GM18507 (cell line): ENCODE results near the gene CALD1.

ENCODE experiments used
- DNase-seq: peaks from one replicate; pipeline ENCODE4 v3.0.0; 2011; ENCODE audit warnings: low read depth; ENCODE audit not compliant: insufficient read length; ENCODE audit errors: extremely low spot score
- FAIRE-seq: peaks from 2 replicates; lab custom pipeline; 2011; peaks lifted over from hg19 to GRCh38; lab: Jason Lieb, UNC

Gene CALD1

DNA sequence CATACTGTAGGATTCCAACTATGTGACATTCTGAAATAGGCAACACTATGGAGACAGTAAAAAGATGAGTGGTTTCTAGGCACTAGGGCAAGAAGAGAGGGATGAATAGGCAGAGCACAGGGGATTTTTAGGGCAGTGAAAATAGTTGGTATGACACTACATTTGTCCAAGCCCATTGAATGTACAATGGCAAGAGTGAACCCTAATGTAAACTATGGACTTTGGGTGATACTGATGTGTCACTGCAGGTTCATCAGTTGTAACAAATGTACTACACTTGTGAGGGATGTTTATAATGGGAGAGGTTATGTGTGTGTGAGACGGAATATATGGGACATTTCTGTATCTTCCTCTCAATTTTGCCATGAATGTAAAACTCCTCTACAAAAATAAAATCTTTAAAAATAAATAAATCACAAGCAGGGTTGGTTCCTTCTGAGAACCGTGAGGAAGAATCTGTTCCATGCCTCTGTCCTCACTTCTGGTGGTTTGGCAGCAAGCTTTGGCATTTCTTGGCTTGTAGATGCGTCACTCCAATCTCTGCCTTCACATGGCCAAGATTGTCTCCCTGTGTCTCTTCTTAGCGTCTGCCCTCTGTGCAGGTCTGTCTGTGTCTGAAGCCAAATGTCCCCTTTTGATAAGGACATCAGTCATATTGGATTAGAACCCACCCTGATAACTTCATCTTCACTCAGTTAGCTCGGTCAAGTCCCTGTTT, 123.8 kb downstream of the CALD1 start:
- FAIRE-seq (no peak), DNase-seq (no peak)

DNA sequence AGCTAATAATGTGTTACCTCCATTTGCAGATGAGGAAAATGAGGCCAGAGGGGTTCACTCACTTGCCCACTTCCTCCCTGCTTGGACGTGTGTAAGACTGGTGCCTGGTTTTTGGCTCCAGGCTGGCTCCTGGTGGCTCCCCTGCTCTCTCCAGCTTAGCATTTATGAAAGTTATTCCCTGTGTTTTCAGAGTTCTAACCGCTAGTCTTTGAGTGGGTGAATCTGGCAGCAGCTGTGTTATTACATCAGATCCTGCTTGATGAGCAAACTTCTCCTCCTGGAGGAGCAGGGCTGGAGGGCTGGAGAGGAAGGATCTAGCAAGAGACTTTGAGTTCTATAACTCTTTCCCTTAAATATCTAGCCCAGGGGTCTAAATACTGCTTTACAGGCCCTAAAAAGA, 125.9 kb downstream of the CALD1 start:
- DNase-seq = no peak
- no peak for FAIRE-seq

DNA sequence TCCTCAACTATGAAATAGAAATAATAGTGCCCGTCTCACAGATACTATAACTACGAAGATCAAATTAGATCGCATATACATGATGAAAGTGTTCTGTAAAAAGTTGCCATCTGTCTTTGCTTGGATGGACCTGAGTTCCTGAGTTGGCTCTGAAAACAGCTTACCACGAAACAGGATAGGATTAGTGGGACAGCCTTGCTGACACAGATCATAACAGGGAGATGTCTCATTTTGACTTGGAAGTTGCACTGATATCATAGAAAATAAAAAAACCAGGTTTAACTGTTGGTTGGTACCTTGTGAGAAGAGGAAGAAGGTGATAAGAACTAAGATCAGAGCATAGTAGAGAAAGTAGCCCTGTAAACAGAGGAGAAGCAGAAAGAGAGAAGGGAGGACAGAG, 127.6 kb downstream of the CALD1 start:
- DNase-seq (no peak), FAIRE-seq (no peak)

DNA sequence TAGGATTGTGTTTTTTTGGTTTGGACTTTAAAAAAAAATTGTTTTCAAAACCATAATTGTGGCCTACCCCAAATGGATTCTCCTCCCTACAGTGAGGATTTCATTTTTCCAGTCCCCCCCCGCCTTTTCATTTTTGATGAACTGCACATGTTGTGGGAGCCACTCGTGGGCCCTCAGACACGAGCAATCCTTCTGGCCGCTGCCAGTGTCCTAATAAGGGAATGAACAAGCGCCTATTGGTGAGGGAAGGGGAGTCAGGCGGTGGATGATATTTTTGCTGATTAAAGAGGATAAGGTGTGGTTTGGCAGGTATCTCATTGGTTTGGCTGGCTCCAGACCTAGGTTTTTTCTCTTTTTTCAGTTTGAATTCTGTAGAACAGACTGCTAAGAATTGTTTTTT, 128.2 kb downstream of the CALD1 start:
- no peak for DNase-seq
- no peak for FAIRE-seq

DNA sequence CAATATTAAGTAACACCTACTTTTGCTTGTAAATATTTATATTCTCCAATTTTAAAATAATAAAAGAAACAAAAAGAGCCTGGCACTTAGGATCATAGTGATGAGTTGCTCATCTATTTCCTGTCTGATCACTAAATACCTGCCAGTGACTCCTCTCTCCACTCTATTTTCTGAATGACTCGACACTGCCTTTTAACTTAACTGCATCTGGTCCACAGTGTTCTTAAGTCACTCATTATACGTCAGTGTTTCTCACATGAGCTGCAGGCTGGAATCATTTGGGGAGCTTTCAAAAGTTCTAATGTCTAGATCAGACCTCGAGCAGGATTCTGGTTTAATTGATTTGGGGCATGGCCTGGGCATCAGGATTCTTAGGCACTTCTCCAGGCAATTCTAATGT, 128.9 kb downstream of the CALD1 start:
- DNase-seq (no peak), FAIRE-seq (no peak)

DNA sequence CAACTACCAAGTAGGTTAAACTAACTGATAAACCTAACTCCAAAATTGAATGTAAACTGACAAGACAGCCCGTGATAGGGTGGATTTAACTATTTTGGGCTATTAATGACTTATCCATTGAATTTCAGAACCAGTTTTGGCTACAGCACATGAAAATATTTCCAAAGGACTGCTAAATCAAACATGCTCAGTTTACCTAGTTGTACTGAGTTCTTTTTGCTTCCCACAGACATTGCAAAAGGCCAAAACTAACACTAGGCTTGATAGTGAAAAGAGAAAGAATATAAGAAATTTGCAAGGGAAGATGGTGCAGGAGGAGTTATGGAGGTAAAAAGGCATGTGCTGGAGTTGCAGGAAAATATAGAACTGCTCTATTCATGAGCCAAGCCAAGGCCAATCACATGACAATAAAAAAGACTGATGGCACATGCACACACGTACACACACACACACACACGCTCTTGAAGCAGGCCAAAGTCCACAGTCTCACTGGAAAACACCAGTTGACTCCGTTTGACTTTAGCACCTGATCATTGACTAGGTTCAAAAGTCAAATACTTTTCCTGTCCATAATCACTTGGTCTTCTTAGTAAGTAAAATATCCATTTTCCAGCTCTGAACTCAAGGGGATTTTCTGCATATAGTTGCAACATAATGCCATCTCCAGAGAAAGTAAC, 130.9 kb downstream of the CALD1 start:
- FAIRE-seq (no peak), DNase-seq (no peak)

DNA sequence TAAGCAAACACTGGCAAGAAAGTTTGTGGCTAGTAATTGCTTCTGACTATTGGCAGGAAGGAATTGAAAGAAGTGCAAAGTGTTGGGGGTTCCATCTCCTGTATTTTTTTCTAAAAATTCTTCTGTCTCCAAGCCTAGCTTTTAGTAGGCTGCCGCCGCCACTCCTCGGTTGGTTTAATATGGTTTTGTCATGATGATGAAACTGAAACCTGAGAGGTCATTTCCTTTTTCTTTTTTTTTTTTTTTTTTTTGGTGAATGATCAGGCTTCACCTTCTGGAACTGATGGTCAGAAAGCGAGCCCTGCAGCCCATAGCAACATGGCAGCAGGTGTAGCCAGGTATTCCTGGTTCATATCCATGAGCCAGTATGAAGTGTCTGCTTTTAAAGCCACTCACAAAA, 131.5 kb downstream of the CALD1 start:
- no peak for DNase-seq
- peak; percentile 63 for FAIRE-seq

DNA sequence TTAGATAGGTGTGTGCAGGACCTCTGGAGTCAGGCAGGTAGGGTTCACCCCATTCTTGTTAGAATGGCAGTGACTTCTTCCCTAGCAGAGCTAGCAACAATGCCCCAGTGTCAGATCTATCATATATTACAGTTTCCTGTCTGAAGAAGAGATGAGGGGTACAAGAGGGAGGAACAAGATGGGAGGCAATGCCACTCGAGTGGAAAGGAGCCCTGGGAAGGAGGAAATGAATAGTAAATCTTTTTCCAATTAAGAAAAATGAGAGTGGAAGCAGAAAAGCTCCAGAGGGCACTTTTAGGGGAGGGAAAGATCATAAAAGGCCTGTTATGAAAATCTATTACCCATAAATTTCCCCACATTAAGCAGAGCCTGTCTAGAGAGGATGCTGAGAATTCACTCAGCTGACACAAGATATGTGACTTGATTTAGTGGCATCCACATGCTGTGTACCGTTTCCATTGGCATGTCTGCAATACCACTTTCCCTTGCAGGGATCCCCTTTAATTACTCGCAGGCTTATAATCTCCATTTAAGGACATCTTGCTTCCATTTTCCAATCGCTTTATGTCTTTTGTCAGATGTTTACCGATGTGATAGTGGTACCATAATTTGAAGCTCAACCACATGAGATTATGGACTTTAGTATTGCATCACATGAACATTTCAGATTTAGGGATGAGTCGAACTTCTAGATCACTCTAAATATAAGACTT, 136.9 kb downstream of the CALD1 start:
- DNase-seq (no peak), FAIRE-seq (no peak)

DNA sequence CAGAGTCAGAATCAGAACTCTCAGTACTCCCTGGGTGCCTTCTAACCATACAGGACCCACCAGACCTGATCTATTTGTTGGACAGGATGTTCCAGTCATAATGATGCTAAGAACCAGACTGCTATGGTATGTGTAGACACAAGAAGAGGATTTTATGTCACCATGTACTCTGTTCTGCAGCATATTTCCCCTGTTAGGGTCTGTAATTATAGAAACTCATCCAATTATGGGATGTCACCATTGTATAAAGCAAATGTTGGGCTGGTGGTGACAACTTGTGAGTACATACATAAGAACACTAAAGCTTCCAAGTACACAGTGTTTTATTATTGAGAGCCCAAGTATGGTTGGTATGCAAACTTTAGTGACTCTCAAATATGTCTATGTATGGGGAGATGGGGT, 139.8 kb downstream of the CALD1 start:
- FAIRE-seq = no peak

DNA sequence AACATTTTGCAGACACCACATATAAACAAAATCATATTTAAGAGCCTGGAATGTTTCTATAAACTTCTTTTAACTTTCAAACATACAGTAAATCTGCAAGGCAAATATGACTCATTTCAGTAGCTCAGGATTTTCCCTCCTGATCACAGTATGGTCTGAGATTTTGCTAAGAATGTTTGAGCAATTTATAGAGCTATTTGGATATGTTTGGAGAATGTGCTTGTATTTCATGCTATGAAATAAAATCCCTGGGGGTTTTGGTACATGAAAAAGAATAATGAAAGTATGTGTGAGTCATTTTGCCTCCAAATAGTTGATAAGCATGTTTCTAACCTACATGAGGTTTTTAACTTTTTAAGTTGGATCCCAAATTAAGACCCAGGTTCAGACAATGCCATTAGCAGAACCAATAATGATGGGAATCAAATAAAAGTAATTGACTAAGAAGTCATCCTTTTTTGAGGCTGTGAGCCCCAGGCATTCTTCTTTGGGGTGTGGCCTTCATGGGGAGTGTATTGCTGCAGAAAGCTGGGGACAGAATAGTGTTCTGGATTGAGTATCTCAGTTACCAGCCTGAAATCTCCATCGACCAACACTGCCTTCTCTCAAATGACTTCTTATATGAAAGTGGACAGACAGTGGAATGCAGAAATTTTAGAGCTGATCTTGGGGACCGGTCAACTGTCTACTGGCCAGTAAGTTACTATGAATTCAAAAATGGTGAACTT, 140.8 kb downstream of the CALD1 start:
- FAIRE-seq = no peak
- no peak for DNase-seq

More for the DNA sequence above, 139.8 kb downstream of the CALD1 start:
- DNase-seq = no peak

DNA sequence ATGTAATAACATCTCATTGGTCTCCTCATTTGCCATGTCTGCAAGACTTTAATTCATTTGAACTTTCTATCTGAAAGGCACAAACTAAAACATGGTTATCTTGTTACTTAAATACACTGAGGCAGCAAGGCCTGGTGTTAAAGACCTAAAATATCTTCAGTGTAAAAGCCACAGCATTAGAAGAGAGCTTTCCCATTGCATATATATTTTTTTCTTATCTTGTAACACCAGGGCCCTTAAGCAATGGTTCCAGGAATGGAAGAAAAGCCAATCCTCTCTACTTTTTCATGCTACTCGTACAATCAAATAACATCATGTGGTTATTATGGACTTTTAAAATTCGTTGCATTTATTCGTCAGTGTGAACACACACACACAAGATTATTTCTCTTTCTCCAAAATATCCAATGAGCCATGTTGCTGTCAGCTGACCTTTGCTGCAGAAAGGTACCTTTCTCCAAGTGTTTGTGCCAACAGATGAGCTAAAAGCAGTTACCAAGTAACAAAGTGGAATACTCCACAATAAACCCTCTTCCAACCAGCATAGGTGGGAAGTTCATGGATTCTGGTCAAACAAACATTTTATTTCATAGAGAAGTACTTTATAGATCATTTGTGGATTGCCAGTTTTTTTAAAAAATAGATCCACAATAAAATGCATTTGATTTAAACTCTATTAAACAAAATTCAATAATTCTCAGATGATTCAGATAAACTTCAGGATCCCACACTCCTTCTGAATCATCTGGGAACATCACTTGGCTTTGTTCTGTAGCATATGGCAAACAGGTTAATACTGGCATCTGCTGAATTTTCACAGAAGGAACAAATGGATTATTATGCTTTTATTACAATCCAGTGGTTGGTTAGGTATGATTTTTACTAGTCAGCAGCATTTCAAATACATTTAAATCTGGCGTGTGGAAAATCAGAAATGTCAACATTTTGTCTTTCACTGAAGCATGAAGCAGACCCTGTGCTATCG, 143.6 kb downstream of the CALD1 start:
- FAIRE-seq (no peak), DNase-seq (no peak)

DNA sequence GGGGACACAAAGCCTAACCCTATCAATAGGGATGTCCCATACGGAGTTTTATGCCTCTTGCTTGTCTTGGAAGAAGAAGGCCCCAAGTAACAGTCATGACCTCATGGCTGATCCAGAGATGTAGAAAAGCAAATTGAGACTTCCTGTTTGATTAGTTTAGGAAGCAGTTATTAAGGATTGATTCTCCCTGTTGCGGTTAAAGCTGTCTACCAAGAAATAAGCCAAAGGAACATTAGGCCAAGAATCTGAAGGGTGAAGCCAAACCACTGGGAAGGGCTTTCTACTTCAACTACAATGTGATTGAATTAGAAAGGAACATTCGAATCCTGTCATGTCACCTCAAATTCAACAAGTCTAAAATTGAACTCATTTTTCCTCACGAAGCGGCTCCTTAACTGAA, 146.3 kb downstream of the CALD1 start:
- DNase-seq (no peak), FAIRE-seq (no peak)

DNA sequence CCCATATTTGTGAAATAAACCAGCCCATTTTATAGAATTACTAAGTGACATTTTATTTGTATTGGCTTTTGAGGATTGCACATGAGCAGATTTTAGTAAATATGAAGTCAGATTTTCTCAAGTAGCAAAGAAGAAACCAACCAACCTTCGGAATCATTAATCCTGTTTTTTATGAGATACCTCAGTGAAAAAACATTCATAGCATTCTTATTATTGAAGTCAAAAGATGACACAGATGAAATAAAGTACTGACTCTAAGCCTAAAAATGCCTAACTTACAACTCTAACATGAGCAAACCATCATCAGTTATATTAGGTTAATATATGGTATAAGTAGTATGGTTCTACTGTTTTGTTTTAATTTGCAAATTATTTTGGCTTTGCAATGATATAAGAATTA, 147.0 kb downstream of the CALD1 start:
- FAIRE-seq (no peak), DNase-seq (no peak)

DNA sequence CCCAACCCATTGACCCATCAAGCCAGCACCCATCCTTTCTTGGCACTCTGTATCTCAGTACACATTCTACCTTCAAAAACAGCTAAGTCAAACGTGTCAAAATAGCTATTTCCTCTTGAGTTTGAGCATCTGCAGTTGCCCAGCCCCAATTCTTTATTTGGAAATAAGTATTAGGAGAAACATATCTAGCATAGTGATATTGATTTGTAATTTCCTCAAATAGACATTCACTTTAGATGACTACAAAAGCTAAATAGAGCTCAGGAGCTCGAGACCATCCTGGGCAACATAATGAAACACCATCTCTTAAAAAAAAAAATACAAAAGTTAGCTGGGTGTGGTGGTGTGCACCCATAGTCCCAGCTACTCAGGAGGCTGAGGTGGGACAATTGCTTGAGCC, 147.6 kb downstream of the CALD1 start:
- no peak for DNase-seq
- no peak for FAIRE-seq

DNA sequence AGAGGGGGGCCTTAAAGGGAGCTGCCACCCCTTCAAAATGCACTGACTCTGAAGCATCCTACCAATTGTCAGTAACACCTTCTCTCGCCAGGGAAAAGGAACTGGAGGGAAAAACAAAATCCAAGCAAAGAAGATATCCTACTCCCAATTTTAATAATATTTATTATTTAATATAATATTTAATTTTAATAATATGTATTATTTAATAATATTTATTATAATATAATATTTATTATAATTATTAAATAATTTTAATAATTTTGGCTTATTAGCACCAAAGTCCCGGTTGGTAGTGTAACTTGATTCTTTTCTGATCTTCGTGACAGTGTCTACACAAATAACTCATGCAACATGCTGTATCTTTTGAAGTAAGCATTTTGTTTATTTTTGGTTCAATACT, 148.3 kb downstream of the CALD1 start:
- FAIRE-seq (no peak), DNase-seq (no peak)

DNA sequence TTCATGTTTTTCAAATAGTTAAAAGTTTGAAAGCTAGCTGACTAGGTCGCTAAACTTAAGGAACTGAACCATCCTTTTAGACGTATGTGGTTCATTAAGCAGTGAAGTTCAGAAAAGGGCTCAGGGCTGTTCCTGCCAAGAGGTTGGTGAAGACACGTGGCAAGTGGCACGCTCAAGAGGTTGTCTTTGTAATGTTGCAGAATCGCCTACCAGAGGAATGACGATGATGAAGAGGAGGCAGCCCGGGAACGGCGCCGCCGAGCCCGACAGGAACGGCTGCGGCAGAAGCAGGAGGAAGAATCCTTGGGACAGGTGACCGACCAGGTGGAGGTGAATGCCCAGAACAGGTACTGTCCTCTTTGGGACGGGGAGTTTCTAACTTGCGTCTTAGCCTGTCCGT, 149.1 kb downstream of the CALD1 start:
- DNase-seq (no peak), FAIRE-seq (no peak)

DNA sequence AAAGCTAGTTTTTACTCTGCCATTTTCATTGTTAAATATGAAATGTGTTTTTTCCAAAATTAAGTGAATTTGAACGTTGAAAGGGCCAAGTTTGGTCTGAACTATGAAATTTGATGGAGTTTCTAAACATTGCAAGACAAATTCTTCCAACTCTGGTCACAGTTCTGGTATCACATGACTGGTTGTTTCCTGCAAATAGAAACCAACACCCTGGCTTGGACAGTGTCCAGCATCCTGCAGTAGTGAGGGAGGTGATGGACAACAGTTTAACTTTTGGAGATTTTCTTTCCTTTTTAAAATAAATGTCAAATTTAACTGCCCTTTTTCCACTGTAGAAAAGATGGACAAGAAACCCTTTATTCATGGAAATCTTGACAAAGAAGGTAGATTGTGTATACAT, 152.1 kb downstream of the CALD1 start:
- FAIRE-seq (no peak), DNase-seq (no peak)

DNA sequence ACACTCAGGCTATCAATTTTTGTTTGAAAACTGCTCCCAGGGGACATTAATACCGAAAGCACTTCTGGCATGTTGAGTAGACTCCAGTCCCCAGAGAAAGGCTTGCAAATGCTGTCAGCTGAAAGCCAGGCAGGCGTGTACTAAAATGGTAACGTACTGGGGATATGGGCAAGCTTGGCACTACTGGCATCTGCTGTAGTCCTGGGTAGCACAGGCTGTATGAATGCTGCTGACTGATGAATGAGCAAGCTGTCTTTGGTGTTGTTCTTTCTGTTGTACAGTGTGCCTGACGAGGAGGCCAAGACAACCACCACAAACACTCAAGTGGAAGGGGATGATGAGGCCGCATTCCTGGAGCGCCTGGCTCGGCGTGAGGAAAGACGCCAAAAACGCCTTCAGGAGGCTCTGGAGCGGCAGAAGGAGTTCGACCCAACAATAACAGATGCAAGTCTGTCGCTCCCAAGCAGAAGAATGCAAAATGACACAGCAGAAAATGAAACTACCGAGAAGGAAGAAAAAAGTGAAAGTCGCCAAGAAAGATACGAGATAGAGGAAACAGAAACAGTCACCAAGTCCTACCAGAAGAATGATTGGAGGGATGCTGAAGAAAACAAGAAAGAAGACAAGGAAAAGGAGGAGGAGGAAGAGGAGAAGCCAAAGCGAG, 153.4 kb downstream of the CALD1 start:
- peak; percentile 79 for FAIRE-seq

More for the DNA sequence above, 153.4 kb downstream of the CALD1 start:
- no peak for DNase-seq
